Activated CD8-positive, alpha-beta memory T cell treated with anti-CD3 and anti-CD28 coated beads for 36 hours (primary cell): Measurements from ENCODE around the gene NKD2. TPM values are rescaled to one million over a fixed set of nuclear protein-coding genes. Genes with fewer than 3 reads are reported as not detected.

Source experiments
- CTCF ChIA-PET: fragments of 350-600 bp; sonication (Branson Sonifier 250); formaldehyde crosslinking; loops from one replicate; lab custom pipeline; 2021; ENCODE audit warnings: antibody characterized with exemption; lab: Charles Lee
- POLR2A ChIA-PET: fragments of 350-600 bp; sonication (Branson Sonifier 250); formaldehyde crosslinking; loops from one replicate; lab custom pipeline; 2021; ENCODE audit warnings: antibody characterized with exemption; lab: Charles Lee
- total RNA-seq, 2 experiments: library from RNA; stranded (reverse); gene quantifications; one replicate each; pipeline ENCODE4 v1.2.3, GENCODE V29; 2021

The NKD2 gene
- total RNA-seq, 2 experiments from 2014 or later = 0.40 to 0.59 TPM

GRCh38 chr5:1035421-1036405, 27.1 kb downstream of the NKD2 start:
- ChIA-PET POLR2A (no interaction called here), CTCF (no interaction called here)

GRCh38 chr5:1036504-1037122, 28.0 kb downstream of the NKD2 start:
- POLR2A ChIA-PET = no interaction called here

GRCh38 chr5:1037123-1037670, 28.6 kb downstream of the NKD2 start:
- POLR2A ChIA-PET = no interaction called here
- CTCF ChIA-PET = no interaction called here

More at GRCh38 chr5:1036504-1037122, 28.0 kb downstream of the NKD2 start:
- CTCF ChIA-PET = no interaction called here

- POLR2A ChIA-PET = no interaction called here
- CTCF ChIA-PET = no interaction called here
These were observed 29.2 kb downstream of the NKD2 start for GRCh38 chr5:1037671-1038416.

- CTCF ChIA-PET = no interaction called here
- POLR2A ChIA-PET = no interaction called here
These were observed 30.0 kb downstream of the NKD2 start for GRCh38 chr5:1038417-1039209.

- CTCF ChIA-PET = no interaction called here
- POLR2A ChIA-PET = no interaction called here
These were observed 30.6 kb downstream of the NKD2 start for GRCh38 chr5:1039210-1039548.

GRCh38 chr5:1039706-1040260, 31.2 kb downstream of the NKD2 start:
- CTCF ChIA-PET = no interaction called here
- POLR2A ChIA-PET = no interaction called here

GRCh38 chr5:1040571-1040970, 32.0 kb downstream of the NKD2 start:
- CTCF ChIA-PET = no interaction called here
- POLR2A ChIA-PET = no interaction called here

GRCh38 chr5:1041225-1042143, 32.9 kb downstream of the NKD2 start:
- POLR2A ChIA-PET = no interaction called here
- CTCF ChIA-PET = no interaction called here

GRCh38 chr5:1042626-1043025, 34.0 kb downstream of the NKD2 start:
- ChIA-PET CTCF (no interaction called here), POLR2A (no interaction called here)

- CTCF ChIA-PET = no interaction called here
- POLR2A ChIA-PET = no interaction called here
These were observed 34.7 kb downstream of the NKD2 start for GRCh38 chr5:1043327-1043726.

- ChIA-PET CTCF (no interaction called here), POLR2A (no interaction called here)
These were observed 35.5 kb downstream of the NKD2 start for GRCh38 chr5:1044117-1044516.

- POLR2A ChIA-PET = no interaction called here
- CTCF ChIA-PET = no interaction called here
These were observed 37.5 kb downstream of the NKD2 start for GRCh38 chr5:1045960-1046560.

GRCh38 chr5:1047332-1047965, 38.8 kb downstream of the NKD2 start:
- CTCF ChIA-PET = no interaction called here
- POLR2A ChIA-PET = no interaction called here

GRCh38 chr5:1048162-1048721, 39.6 kb downstream of the NKD2 start:
- CTCF ChIA-PET = no interaction called here
- POLR2A ChIA-PET = no interaction called here

GRCh38 chr5:1048861-1049838, 40.5 kb downstream of the NKD2 start:
- ChIA-PET POLR2A (no interaction called here), CTCF (no interaction called here)
